Neuronal stem cell (in vitro differentiated cells): Measurements from ENCODE around the gene FCHSD2.

Experiments
- DNase-seq: peaks from one replicate; pipeline ENCODE4 v3.0.0-alpha.2; 2013; ENCODE audit warnings: low spot score
- H2AFZ ChIP-seq: one replicate; pipeline ENCODE4 v1.6.1; 2013; ENCODE audit warnings: mild to moderate bottlenecking, low read length, inconsistent platforms
- H2AK5ac ChIP-seq: 2 replicates; pipeline ENCODE4 v1.6.1; 2013; ENCODE audit warnings: low read depth, mild to moderate bottlenecking, inconsistent platforms, low read length, moderate library complexity, mixed read lengths
- H2BK120ac ChIP-seq: 2 replicates; pipeline ENCODE4 v1.6.1; 2013; ENCODE audit warnings: low read depth, mild to moderate bottlenecking, inconsistent platforms, low read length, moderate library complexity, mixed read lengths
- H2BK12ac ChIP-seq: one replicate; pipeline ENCODE4 v1.6.1; 2013; ENCODE audit warnings: low read length, inconsistent platforms
- H2BK15ac ChIP-seq: 2 replicates; pipeline ENCODE4 v1.6.1; 2013; ENCODE audit warnings: mild to moderate bottlenecking, low read length, inconsistent platforms, mixed read lengths
- H2BK5ac ChIP-seq: one replicate; pipeline ENCODE4 v1.6.1; 2013; ENCODE audit warnings: inconsistent platforms, mild to moderate bottlenecking, low read length, moderate library complexity
- H3K14ac ChIP-seq: one replicate; pipeline ENCODE4 v1.6.1; 2013; ENCODE audit warnings: low read length, inconsistent platforms
- H3K18ac ChIP-seq: 2 replicates; pipeline ENCODE4 v1.6.1; 2013; ENCODE audit warnings: low read length, inconsistent platforms
- H3K23ac ChIP-seq: 2 replicates; pipeline ENCODE4 v1.6.1; 2013; ENCODE audit warnings: low read depth, mild to moderate bottlenecking, mixed read lengths, low read length, inconsistent platforms; ENCODE audit not compliant: poor library complexity
- H3K27ac ChIP-seq: replicated peaks from 3 replicates; pipeline ENCODE4 v1.5.1; 2013; ENCODE audit warnings: low read length, inconsistent platforms
- H3K27me3 ChIP-seq, 3 experiments: 2 replicates each; pipeline ENCODE4 v1.6.1; 2013; ENCODE audit warnings: low read length in 3 of 3, mild to moderate bottlenecking in 2 of 3, inconsistent platforms in 1 of 3, low read depth in 1 of 3, mixed read lengths in 1 of 3, moderate library complexity in 1 of 3; ENCODE audit not compliant: control insufficient read depth in 3 of 3, insufficient read depth in 3 of 3
- H3K36me3 ChIP-seq, 2 donors: replicated peaks in 1 of 2; 2 replicates each; pipeline ENCODE4 v1.6.1; 2013; ENCODE audit warnings: low read length in 2 of 2; ENCODE audit not compliant: control insufficient read depth in 2 of 2, insufficient read depth in 2 of 2
- H3K4ac ChIP-seq: 2 replicates; pipeline ENCODE4 v1.6.1; 2013; ENCODE audit warnings: inconsistent platforms, mild to moderate bottlenecking, low read length, moderate library complexity
- H3K4me1 ChIP-seq, 2 donors: 1 replicate in 1 of 2; 2 replicates in 1 of 2; pipeline ENCODE4 v1.6.1; 2013; ENCODE audit warnings: low read length in 2 of 2, low read depth in 1 of 2; ENCODE audit not compliant: control insufficient read depth in 2 of 2, insufficient read depth in 1 of 2
- H3K4me2 ChIP-seq: one replicate; pipeline ENCODE4 v1.6.1; 2013; ENCODE audit warnings: mild to moderate bottlenecking, low read length, inconsistent platforms; ENCODE audit not compliant: insufficient read depth, poor library complexity, severe bottlenecking
- H3K4me3 ChIP-seq, 2 donors: 2 replicates each; pipeline ENCODE4 v1.5.1; 2013; ENCODE audit warnings: low read length in 2 of 2, mild to moderate bottlenecking in 2 of 2, inconsistent platforms in 1 of 2, moderate library complexity in 1 of 2
- H3K79me1 ChIP-seq: one replicate; pipeline ENCODE4 v1.6.1; 2013; ENCODE audit warnings: low read depth, mild to moderate bottlenecking, inconsistent platforms, low read length, moderate library complexity
- H3K9ac ChIP-seq: one replicate; pipeline ENCODE4 v1.6.1; 2013; ENCODE audit warnings: mild to moderate bottlenecking, low read depth, low read length, inconsistent platforms; ENCODE audit not compliant: poor library complexity
- H3K9me3 ChIP-seq, 2 donors: replicated peaks in 1 of 2; 2 replicates each; pipeline versions ENCODE3 to v1.6.1; 2013; ENCODE audit warnings: low read length in 2 of 2, mild to moderate bottlenecking in 2 of 2, inconsistent platforms in 1 of 2, low read depth in 1 of 2, mixed read lengths in 1 of 2, moderate library complexity in 1 of 2; ENCODE audit not compliant: control insufficient read depth in 2 of 2, insufficient read depth in 1 of 2
- H4K8ac ChIP-seq: one replicate; pipeline ENCODE4 v1.6.1; 2013; ENCODE audit warnings: low read depth, mild to moderate bottlenecking, inconsistent platforms, low read length, moderate library complexity
- H4K91ac ChIP-seq: one replicate; pipeline ENCODE4 v1.6.1; 2013; ENCODE audit warnings: low read length, low read depth, mild to moderate bottlenecking, inconsistent platforms; ENCODE audit not compliant: poor library complexity
- WGBS, 2 donors: extraction: QIAGEN DNeasy Blood & Tissue Kit; methylation state at CpG; one replicate each; pipeline ENCODE4 v1.1.7; 2013; ENCODE audit warnings: missing lambda C conversion rate in 2 of 2, mixed read lengths in 1 of 2; ENCODE audit not compliant: insufficient read length in 2 of 2, insufficient replicate concordance in 1 of 2; ENCODE audit errors: extremely low coverage in 2 of 2; 5-methylcytosine and 5-hydroxymethylcytosine counted together

FCHSD2 gene

GRCh38 chr11:73176145-73176873 is 34.2 kb upstream of the FCHSD2 start:
- H3K23ac ChIP-seq = no peak overlapping the region
- H3K4me1 ChIP-seq = peaks cover 0 to 1% of the 10 kb centered on the region in 2 donors
- no peak overlapping the region for H3K18ac ChIP-seq
- H3K27ac ChIP-seq = no peak overlapping the region
- no peaks in the 10 kb centered on the region for H3K9me3 ChIP-seq
- no peaks in the 10 kb centered on the region for H3K36me3 ChIP-seq
- H2AK5ac ChIP-seq = no peak overlapping the region
- peak overlapping the region; percentile 15 for H2BK5ac ChIP-seq
- peak overlapping the region; percentile 4 for H2BK120ac ChIP-seq
- H3K14ac ChIP-seq = no peak overlapping the region
- H4K8ac ChIP-seq = no peak overlapping the region
- no CpG with 5 or more reads among the region's 5 CpGs for WGBS, 2 donors
- peaks cover 0 to 22% (median 0%) of the 10 kb centered on the region in 3 experiments for H3K27me3 ChIP-seq
- no peak overlapping the region for H4K91ac ChIP-seq
- H3K4ac ChIP-seq = no peak overlapping the region
- no peak for DNase-seq
- no peak overlapping the region for H2BK12ac ChIP-seq
- peak overlapping the region; percentile 22 for H2AFZ ChIP-seq
- H2BK15ac ChIP-seq = no peak overlapping the region
- H3K9ac ChIP-seq = no peak overlapping the region
- H3K4me2 ChIP-seq = no peak overlapping the region
- no peak overlapping the region for H3K4me3 ChIP-seq
- no peaks in the 10 kb centered on the region for H3K79me1 ChIP-seq

DNA sequence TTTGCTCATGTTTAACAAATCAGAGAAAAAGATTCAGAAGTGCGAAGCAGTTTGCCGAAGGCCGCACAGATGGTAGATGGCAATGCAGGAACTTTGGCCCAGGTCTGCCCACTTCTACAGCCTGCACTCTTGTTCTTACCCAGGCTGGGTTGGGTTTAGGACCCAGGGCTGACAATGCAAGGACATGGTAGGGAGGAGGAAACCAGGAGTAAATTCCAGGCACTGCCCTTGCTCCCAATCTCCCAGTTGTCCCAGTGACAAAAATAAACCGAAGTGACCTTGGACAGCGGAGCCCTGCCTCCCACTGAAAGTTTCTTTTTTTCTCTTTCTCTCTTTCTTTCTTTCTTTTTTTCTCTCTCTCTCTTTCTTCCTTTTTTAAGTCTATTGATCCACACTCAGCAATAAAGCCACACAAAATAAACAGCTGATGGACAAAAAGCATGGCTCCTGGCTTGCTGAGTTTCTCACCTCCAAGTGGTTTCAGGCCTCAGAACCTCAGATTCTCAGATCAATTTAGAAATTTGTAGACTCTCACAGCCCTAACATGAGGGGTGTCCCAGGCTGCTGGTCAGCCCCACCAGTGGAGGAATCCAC is 33.5 kb upstream of the FCHSD2 start:
- Histone ChIP-seq H2BK15ac (no peak overlapping the region), H3K36me3 (no peaks in the 10 kb centered on the region), H3K4me2 (no peak overlapping the region), H2AK5ac (no peak overlapping the region), H3K23ac (no peak overlapping the region), H3K4ac (no peak overlapping the region), H2BK5ac (peak overlapping the region; percentile 15), H3K27ac (no peak overlapping the region), H3K27me3 (peaks cover 0 to 22% (median 0%) of the 10 kb centered on the region in 3 experiments), H4K8ac (no peak overlapping the region), H3K4me3 (no peak overlapping the region), H2AFZ (peak overlapping the region; percentile 22), H3K14ac (no peak overlapping the region), H4K91ac (no peak overlapping the region), H3K18ac (no peak overlapping the region), H3K79me1 (no peaks in the 10 kb centered on the region), H2BK12ac (no peak overlapping the region), H2BK120ac (no peak overlapping the region), H3K9me3 (no peaks in the 10 kb centered on the region), H3K9ac (no peak overlapping the region), H3K4me1 (peaks cover 0 to 3% of the 10 kb centered on the region in 2 donors)
- no CpG with 5 or more reads among the region's 5 CpGs for WGBS, 2 donors
- DNase-seq = no peak

DNA sequence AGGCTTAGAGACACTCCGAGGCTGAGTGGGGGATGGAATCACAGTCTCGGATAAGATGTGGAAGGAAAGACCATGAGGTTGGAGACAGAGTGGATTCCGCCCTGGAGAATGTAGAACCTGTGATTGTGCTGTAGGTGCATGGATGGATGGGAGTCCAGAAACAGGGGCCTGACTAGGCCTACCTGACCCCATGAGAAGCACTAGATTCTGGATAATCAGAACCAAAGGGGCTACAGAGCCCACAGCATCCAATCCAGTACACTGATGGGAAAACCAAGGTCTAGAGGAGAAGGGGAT is 32.3 kb upstream of the FCHSD2 start:
- H3K14ac ChIP-seq = no peak overlapping the region
- no peak overlapping the region for H3K4ac ChIP-seq
- H3K27ac ChIP-seq = no peak overlapping the region
- H3K79me1 ChIP-seq = no peaks in the 10 kb centered on the region
- H3K18ac ChIP-seq = no peak overlapping the region
- H3K23ac ChIP-seq = no peak overlapping the region
- no peak overlapping the region for H2BK12ac ChIP-seq
- DNase-seq = no peak
- H3K4me1 ChIP-seq = peaks cover 0 to 5% of the 10 kb centered on the region in 2 donors
- no peak overlapping the region for H4K91ac ChIP-seq
- H2AK5ac ChIP-seq = no peak overlapping the region
- H2BK5ac ChIP-seq = no peak overlapping the region
- no peak overlapping the region for H3K4me2 ChIP-seq
- no peak overlapping the region for H3K9ac ChIP-seq
- no peak overlapping the region for H2BK15ac ChIP-seq
- no peak overlapping the region for H3K4me3 ChIP-seq
- no peak overlapping the region for H2BK120ac ChIP-seq
- H3K27me3 ChIP-seq = peaks cover 0 to 24% (median 0%) of the 10 kb centered on the region in 3 experiments
- no peaks in the 10 kb centered on the region for H3K9me3 ChIP-seq
- WGBS, 2 donors = no CpG with 5 or more reads among the region's 3 CpGs
- no peaks in the 10 kb centered on the region for H3K36me3 ChIP-seq
- H4K8ac ChIP-seq = no peak overlapping the region
- H2AFZ ChIP-seq = no peak overlapping the region

GRCh38 chr11:73173755-73174494 is 31.8 kb upstream of the FCHSD2 start:
- no peak overlapping the region for H2AFZ ChIP-seq
- no peak overlapping the region for H2AK5ac ChIP-seq
- no peaks in the 10 kb centered on the region for H3K36me3 ChIP-seq
- peaks cover 0 to 26% (median 0%) of the 10 kb centered on the region in 3 experiments for H3K27me3 ChIP-seq
- H3K4ac ChIP-seq = no peak overlapping the region
- H2BK5ac ChIP-seq = no peak overlapping the region
- no peak overlapping the region for H3K14ac ChIP-seq
- no peak overlapping the region for H4K91ac ChIP-seq
- H3K18ac ChIP-seq = no peak overlapping the region
- peak overlapping the region; percentile 1 for H3K23ac ChIP-seq
- H3K4me1 ChIP-seq = peaks cover 3 to 10% of the 10 kb centered on the region in 2 donors
- H3K9ac ChIP-seq = no peak overlapping the region
- H3K27ac ChIP-seq = no peak overlapping the region
- no peaks in the 10 kb centered on the region for H3K9me3 ChIP-seq
- H3K79me1 ChIP-seq = no peaks in the 10 kb centered on the region
- no peak for DNase-seq
- H4K8ac ChIP-seq = no peak overlapping the region
- no peak overlapping the region for H3K4me2 ChIP-seq
- no peak overlapping the region for H2BK120ac ChIP-seq
- no peak overlapping the region for H3K4me3 ChIP-seq
- H2BK12ac ChIP-seq = no peak overlapping the region
- peak overlapping the region; percentile 60 for H2BK15ac ChIP-seq
- WGBS, 2 donors = no CpG with 5 or more reads among the region's 11 CpGs
